HG02763 (cell line): ENCODE data around the gene INTS2.
"Not testable (repeated sequence)": the region's sequence is repeated elsewhere in the genome, so short reads cannot be mapped to it uniquely, and the experiment has no call there.

Experiments
- ATAC-seq: cut with Tn5 transposase; IDR thresholded peaks from one replicate; pipeline ENCODE4 v1.9.1; 2021; ENCODE audit warnings: mild to moderate bottlenecking, moderate library complexity; ENCODE audit not compliant: unreplicated experiment

The INTS2 gene

DNA sequence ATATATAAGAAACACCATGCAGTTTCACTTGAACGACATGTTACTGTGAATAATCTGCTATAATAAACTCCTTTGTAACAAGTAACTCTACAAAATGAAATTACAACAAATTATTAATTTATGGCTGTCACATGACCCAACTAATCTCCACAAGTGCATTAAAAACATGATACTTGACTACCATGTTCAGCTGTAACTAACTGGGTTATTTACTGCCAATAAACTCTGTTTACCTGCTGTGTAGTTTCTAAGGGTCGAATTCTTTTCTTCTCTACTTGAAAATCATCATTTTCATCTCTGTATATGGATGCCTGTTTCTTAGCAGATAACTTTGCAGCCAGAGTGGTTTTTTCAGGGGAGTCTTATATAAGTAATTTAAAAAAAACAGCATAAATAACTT is 78.9 kb downstream of the INTS2 start:
- no peak for ATAC-seq

GRCh38 chr17:61848247-61848646 is 79.5 kb downstream of the INTS2 start:
- ATAC-seq = no peak

DNA sequence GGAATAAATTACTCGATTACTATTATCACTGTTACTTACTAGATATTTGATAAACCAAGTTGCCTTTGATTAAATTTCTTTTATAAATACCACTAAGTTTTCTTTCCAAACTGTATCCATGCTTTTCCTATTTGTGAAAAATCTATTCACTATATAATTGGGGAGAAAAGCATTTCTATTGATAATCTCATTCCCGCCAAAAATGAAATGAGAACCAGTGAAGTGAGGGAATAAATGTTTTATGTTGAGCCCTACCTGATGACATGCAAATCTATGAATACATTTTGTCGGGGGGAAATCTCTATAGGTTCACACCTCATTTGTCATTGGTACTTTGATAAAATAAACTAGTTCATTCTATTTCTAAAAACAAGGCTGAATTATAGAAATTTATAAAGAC is 80.1 kb downstream of the INTS2 start:
- ATAC-seq = no peak

DNA sequence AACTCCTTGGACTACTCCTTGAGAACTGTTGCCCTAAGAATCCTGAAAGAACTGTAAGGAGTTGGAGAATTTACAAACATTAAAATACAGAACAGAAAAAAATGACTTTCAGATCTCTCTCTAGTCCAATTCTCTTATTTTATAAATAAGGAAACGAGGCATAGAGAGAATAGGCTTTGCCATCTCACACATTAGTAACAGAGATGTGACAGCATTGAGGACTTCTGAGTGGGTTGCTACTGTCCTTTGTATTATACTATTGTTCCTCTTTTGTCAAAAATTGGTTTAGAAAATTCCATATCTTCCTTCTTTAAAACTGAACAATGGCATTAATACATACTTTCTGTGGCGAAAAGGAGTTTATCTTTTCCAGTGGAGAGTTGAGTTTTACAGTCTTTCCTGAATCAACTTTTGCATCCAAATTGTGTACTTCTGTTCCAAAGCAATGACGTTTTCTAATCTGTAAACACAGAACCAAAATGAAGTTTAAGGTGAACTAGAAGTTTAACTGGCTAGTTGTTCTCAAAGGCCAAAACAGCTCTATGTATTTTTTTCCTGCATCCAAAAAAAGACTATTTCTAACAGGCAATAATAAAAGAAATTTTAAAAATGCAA is 80.9 kb downstream of the INTS2 start:
- ATAC-seq = no peak

- ATAC-seq = no peak
Measured at GRCh38 chr17:61846088-61846487, 81.7 kb downstream of the INTS2 start.

DNA sequence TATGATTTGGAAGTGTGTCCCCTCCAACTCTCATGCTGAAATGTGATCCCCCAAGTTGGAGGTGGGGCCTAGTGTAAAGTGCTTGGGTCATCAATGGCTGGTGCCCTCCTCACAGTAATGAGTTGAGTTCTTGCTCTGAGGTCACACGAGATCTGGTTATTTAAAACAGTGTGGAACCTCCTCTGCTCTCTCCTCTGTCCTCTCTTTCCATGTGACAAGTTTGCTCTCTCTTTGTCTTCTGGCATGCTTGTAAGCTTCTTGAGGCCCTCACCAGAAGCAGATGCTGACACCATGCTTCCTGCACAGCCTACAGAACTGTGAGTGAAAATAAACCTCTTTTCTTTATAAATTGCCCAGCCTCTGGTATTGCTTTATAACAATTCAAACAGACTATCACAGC is 84.3 kb downstream of the INTS2 start:
- no peak for ATAC-seq

- ATAC-seq = no peak
Measured at GRCh38 chr17:61842899-61843298, 84.9 kb downstream of the INTS2 start.

DNA sequence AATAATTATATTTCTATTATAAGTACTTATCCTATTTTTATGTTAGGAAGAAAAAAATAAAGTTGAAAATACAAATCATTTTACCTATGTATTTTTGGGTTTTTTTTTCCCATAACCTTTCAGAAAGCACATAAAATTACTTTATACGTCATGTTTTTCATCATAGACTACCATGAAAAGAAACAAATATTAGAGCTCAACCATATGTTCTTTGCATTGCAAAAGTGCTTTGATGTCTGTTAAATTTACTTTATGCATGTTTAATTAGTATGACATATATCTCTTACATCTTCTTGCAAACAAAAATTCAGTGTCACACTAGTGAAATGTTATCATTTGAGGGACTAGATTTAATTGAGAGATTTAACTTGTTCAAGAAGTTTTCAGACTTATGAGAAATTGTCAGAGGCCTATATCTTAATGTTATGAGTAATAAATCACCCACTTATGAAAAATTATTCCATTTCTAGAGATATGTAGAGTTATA is 88.4 kb downstream of the INTS2 start:
- no peak for ATAC-seq

DNA sequence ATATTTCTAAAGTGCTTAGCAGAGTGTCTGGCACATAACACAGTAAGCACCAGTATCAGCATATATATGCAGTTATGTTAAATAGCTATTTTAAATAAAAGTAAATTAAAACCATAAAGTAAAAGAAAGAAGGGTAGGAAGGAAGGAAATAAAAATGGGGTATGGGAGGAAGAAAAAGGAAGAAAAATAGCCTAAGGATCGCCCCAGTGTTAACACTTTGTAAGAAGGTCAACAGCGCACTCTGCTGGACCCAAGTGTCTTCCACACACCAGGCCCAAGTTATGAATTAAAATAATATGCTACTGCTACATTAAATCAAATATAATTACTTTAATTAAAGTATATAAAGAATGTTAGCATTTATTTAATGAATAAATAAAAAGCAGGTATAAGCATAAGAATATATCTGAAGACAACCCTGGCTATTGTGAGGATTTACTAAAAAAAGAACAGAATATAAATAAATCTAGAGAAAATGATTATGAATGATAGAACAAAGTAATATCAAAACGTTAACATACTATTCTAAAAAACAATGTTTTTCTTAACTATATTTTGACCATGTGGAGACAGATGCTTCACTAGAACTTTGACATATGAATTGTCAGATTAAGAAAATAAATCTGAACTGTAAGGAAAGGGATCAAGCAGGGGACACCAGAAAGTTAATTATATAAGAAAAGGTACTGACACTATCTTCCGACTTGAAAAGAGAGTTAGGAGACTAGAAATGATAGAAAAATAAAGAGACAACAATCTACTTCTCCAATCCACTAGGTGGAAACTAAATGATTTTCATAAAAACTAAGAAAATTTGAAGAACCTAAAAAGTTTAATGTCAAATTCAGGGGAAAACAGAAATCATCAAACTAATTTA is 90.4 kb downstream of the INTS2 start:
- ATAC-seq = no peak

- ATAC-seq = no peak
Measured at GRCh38 chr17:61836266-61837174, 91.3 kb downstream of the INTS2 start.

GRCh38 chr17:61835606-61836005 is 92.2 kb downstream of the INTS2 start:
- ATAC-seq = no peak

- no peak for ATAC-seq
Measured at GRCh38 chr17:61834610-61835009, 93.2 kb downstream of the INTS2 start.

GRCh38 chr17:61833536-61834193 is 94.1 kb downstream of the INTS2 start:
- no peak for ATAC-seq

- ATAC-seq = no peak
Measured at GRCh38 chr17:61832463-61832862, 95.3 kb downstream of the INTS2 start.

GRCh38 chr17:61831099-61831498 is 96.7 kb downstream of the INTS2 start:
- ATAC-seq = no peak

- ATAC-seq = no peak
Measured at GRCh38 chr17:61828694-61829093, 99.1 kb downstream of the INTS2 start.

DNA sequence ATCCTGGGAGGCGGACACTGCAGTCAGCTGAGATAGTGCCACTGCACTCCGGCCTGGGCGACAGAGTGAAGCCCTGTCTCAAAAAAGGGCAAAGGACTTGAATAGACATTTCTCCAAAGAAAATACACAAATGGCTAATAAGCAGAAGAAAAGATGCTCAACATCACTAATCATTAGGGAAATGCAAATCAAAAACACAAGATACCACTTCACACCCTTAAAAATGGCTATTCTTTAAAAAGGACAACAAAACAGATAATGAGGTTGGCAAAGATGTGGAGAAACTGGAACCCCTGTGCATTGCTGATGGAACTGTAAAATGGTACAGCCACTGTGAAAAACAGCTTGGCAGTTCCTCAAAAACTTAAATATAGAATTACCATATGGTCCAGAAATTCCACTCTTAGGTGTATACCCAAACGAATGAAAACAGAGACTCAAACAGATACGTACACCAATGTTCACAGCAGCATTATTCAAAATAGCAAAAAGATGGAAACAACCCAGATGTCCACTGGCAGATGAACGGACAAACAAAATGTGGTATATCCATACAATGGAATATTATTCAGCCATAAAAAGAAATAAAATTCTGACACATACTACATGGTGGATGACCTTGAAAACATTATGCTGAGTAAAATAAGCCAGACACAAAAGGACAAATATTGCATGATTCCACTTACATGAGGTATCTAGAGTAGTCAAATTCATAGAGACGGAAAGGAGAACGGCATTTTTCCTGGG is 100.0 kb downstream of the INTS2 start:
- no peak for ATAC-seq

DNA sequence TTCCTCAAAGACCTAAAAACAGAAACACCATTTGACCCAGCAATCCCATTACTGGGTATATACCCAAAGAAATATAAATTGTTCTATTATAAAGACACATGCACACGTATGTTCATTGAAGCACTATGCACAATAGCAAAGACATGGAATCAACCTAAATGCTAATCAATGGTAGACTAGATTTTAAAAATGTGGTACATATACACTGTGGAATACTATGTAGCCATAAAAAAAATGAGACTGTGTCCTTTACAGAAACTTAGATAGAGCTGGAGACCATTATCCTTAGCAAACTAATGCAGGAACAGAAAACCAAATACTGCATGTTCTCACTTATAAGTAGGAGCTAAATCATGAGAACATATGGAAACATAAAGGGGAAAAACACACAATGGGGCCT is 100.9 kb downstream of the INTS2 start:
- not testable (repeated sequence) for ATAC-seq

DNA sequence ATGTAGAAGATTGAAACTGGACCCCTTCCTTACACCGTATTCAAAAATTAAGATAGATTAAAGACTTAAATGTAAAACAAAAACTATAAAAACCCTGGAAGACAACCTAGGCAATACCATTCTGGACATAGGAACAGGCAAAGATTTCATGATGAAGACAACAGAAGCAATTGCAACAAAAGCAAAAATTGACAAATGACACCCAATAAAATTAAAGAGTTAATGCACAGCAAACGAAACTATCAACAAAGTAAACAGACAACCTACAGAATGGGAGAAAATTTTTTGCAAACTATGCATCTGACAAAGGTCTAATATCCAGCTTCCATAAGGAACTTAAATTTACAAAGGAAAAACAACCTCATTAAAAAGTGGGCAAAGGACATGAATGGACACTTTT is 101.6 kb downstream of the INTS2 start:
- not testable (repeated sequence) for ATAC-seq
